Activated CD4-positive, alpha-beta T cell treated with anti-CD3 and anti-CD28 coated beads, Interleukin-2, amount 50 U/mL, for 1 hour (primary cell): Measurements from ENCODE around the gene PRM2.

ENCODE experiments used
- DNase-seq: peaks from one replicate; pipeline ENCODE4 v3.0.0-alpha.2; 2020

PRM2 gene

GRCh38 chr16:11276143-11276895, at the start of gene PRM2:
Gene PRM2 (minus strand): TSS chr16:11276480. CDS start chr16:11276370, 110 bp downstream.
- DNase-seq: no peak

- no peak for DNase-seq
These were observed 49.3 kb upstream of the PRM2 start for GRCh38 chr16:11325404-11326083.

GRCh38 chr16:11323551-11324336, 47.5 kb upstream of the PRM2 start:
- DNase-seq: no peak

GRCh38 chr16:11322823-11323222, 46.5 kb upstream of the PRM2 start:
- DNase-seq: no peak

GRCh38 chr16:11321662-11322061, 45.4 kb upstream of the PRM2 start:
- DNase-seq: no peak

- DNase-seq: no peak
These were observed 43.9 kb upstream of the PRM2 start for GRCh38 chr16:11320170-11320569.

GRCh38 chr16:11319529-11320146, 43.4 kb upstream of the PRM2 start:
- DNase-seq: no peak

- no peak for DNase-seq
These were observed 42.5 kb upstream of the PRM2 start for GRCh38 chr16:11318817-11319216.

- no peak for DNase-seq
These were observed 40.2 kb upstream of the PRM2 start for GRCh38 chr16:11316331-11317015.

- DNase-seq: no peak
These were observed 39.2 kb upstream of the PRM2 start for GRCh38 chr16:11315510-11315909.

- no peak for DNase-seq
These were observed 38.1 kb upstream of the PRM2 start for GRCh38 chr16:11314309-11314894.

GRCh38 chr16:11313493-11314308, 37.4 kb upstream of the PRM2 start:
- DNase-seq: no peak

- no peak for DNase-seq
These were observed 36.6 kb upstream of the PRM2 start for GRCh38 chr16:11312718-11313492.

GRCh38 chr16:11310997-11311561, 34.8 kb upstream of the PRM2 start:
- DNase-seq: no peak

- no peak for DNase-seq
These were observed 34.3 kb upstream of the PRM2 start for GRCh38 chr16:11310634-11310977.

GRCh38 chr16:11309895-11310633, 33.8 kb upstream of the PRM2 start:
- no peak for DNase-seq

GRCh38 chr16:11308493-11309283, 32.4 kb upstream of the PRM2 start:
- no peak for DNase-seq

- no peak for DNase-seq
These were observed 31.6 kb upstream of the PRM2 start for GRCh38 chr16:11307639-11308492.
